ENCODE results near the gene ATP6V0E1.
"Not testable (repeated sequence)": the region's sequence is repeated elsewhere in the genome, so short reads cannot be mapped to it uniquely, and the experiment has no call there.

The ATP6V0E1 gene

GRCh38 chr5:173039964-173040363, 56.4 kb downstream of the ATP6V0E1 start:
- no peak overlapping the region for H3K4me2 ChIP-seq (ENCODE audit: low read depth, low read length)
- H2AFZ ChIP-seq (ENCODE audit: low read length), result no peak overlapping the region
- H3K4me1 ChIP-seq (ENCODE audit: low read length), result peaks cover 15% of the 10 kb centered on the region
- H3K27me3 ChIP-seq (replicated peaks; ENCODE audit: insufficient read depth, low read length), result no peaks in the 10 kb centered on the region
- no peak overlapping the region for H3K27ac ChIP-seq (ENCODE audit: low read length)
- no peaks in the 10 kb centered on the region for H3K9me2 ChIP-seq (replicated peaks; ENCODE audit: insufficient read depth, low read length)
- DNase-seq, result no peak
- no peak overlapping the region for H3K4me3 ChIP-seq (ENCODE audit: low read length)
- no peaks in the 10 kb centered on the region for H3K36me3 ChIP-seq (replicated peaks; ENCODE audit: insufficient read depth, low read length)
- no peak for TF ChIP-seq EZH2phosphoT487 (IDR thresholded peaks at IDR 0.05; ENCODE audit: low read length)
- TF ChIP-seq CTCF (IDR thresholded peaks at IDR 0.05; ENCODE audit: low read length), result no peak
- no peak for TF ChIP-seq EZH2 (optimal IDR thresholded peaks at IDR 0.05; ENCODE audit: low read depth, low read length)
- H3F3A ChIP-seq (ENCODE audit: insufficient read depth, low read length), result peaks cover 21% of the 10 kb centered on the region
- H4K20me1 ChIP-seq (ENCODE audit: insufficient read depth, low read length), result no peaks in the 10 kb centered on the region
- H3K79me2 ChIP-seq (ENCODE audit: low read length), result peaks cover 5% of the 10 kb centered on the region
- H3K9ac ChIP-seq (ENCODE audit: low read length), result no peak overlapping the region
- H3K9me3 ChIP-seq (replicated peaks; ENCODE audit: insufficient read depth, low read length), result no peaks in the 10 kb centered on the region

GRCh38 chr5:173041881-173042762, 58.6 kb downstream of the ATP6V0E1 start:
- Histone ChIP-seq H3K9me3 (replicated peaks; ENCODE audit: insufficient read depth, low read length) (no peaks in the 10 kb centered on the region), H3K27me3 (replicated peaks; ENCODE audit: insufficient read depth, low read length) (no peaks in the 10 kb centered on the region), H3K9me2 (replicated peaks; ENCODE audit: insufficient read depth, low read length) (no peaks in the 10 kb centered on the region), H3K4me1 (ENCODE audit: low read length) (peaks cover 3% of the 10 kb centered on the region), H3K79me2 (ENCODE audit: low read length) (peaks cover 3% of the 10 kb centered on the region), H3K9ac (ENCODE audit: low read length) (no peak overlapping the region), H3K4me2 (ENCODE audit: low read depth, low read length) (no peak overlapping the region), H3K36me3 (replicated peaks; ENCODE audit: insufficient read depth, low read length) (no peaks in the 10 kb centered on the region), H3K4me3 (ENCODE audit: low read length) (no peak overlapping the region), H2AFZ (ENCODE audit: low read length) (no peak overlapping the region), H3K27ac (ENCODE audit: low read length) (no peak overlapping the region), H3F3A (ENCODE audit: insufficient read depth, low read length) (peaks cover 3% of the 10 kb centered on the region; the same call in 1 of the 2 replicates), H4K20me1 (ENCODE audit: insufficient read depth, low read length) (no peaks in the 10 kb centered on the region)
- TF ChIP-seq EZH2phosphoT487 (IDR thresholded peaks at IDR 0.05; ENCODE audit: low read length), result no peak
- no peak for DNase-seq

GRCh38 chr5:173042763-173043107, 59.2 kb downstream of the ATP6V0E1 start:
- no peak overlapping the region for H2AFZ ChIP-seq (ENCODE audit: low read length)
- TF ChIP-seq CTCF (IDR thresholded peaks at IDR 0.05; ENCODE audit: low read length) (no peak), EZH2phosphoT487 (IDR thresholded peaks at IDR 0.05; ENCODE audit: low read length) (no peak), EZH2 (optimal IDR thresholded peaks at IDR 0.05; ENCODE audit: low read depth, low read length) (no peak)
- H3K4me1 ChIP-seq (ENCODE audit: low read length), result no peaks in the 10 kb centered on the region

GRCh38 chr5:173045474-173045873, 61.9 kb downstream of the ATP6V0E1 start:
- no peak for TF ChIP-seq EZH2 (optimal IDR thresholded peaks at IDR 0.05; ENCODE audit: low read depth, low read length)
- TF ChIP-seq EZH2phosphoT487 (IDR thresholded peaks at IDR 0.05; ENCODE audit: low read length), result no peak
- TF ChIP-seq CTCF (IDR thresholded peaks at IDR 0.05; ENCODE audit: low read length), result no peak
- no peak for DNase-seq
- Histone ChIP-seq H3K27me3 (replicated peaks; ENCODE audit: insufficient read depth, low read length) (no peaks in the 10 kb centered on the region), H3K79me2 (ENCODE audit: low read length) (no peaks in the 10 kb centered on the region), H3K4me2 (ENCODE audit: low read depth, low read length) (no peak overlapping the region), H3K4me1 (ENCODE audit: low read length) (no peaks in the 10 kb centered on the region), H2AFZ (ENCODE audit: low read length) (no peak overlapping the region), H3K9me3 (replicated peaks; ENCODE audit: insufficient read depth, low read length) (no peaks in the 10 kb centered on the region), H3K9me2 (replicated peaks; ENCODE audit: insufficient read depth, low read length) (no peaks in the 10 kb centered on the region), H3F3A (ENCODE audit: insufficient read depth, low read length) (no peaks in the 10 kb centered on the region), H3K4me3 (ENCODE audit: low read length) (no peak overlapping the region), H4K20me1 (ENCODE audit: insufficient read depth, low read length) (no peaks in the 10 kb centered on the region), H3K9ac (ENCODE audit: low read length) (no peak overlapping the region), H3K36me3 (replicated peaks; ENCODE audit: insufficient read depth, low read length) (no peaks in the 10 kb centered on the region), H3K27ac (ENCODE audit: low read length) (no peak overlapping the region)

More at GRCh38 chr5:173042763-173043107, 59.2 kb downstream of the ATP6V0E1 start:
- DNase-seq, result no peak
- H3K27me3 ChIP-seq (replicated peaks; ENCODE audit: insufficient read depth, low read length), result no peaks in the 10 kb centered on the region
- H3K9ac ChIP-seq (ENCODE audit: low read length), result no peak overlapping the region
- H3K4me3 ChIP-seq (ENCODE audit: low read length), result no peak overlapping the region
- H3K9me3 ChIP-seq (replicated peaks; ENCODE audit: insufficient read depth, low read length), result no peaks in the 10 kb centered on the region
- H3F3A ChIP-seq (ENCODE audit: insufficient read depth, low read length), result no peaks in the 10 kb centered on the region
- H3K4me2 ChIP-seq (ENCODE audit: low read depth, low read length), result no peak overlapping the region
- no peaks in the 10 kb centered on the region for H3K79me2 ChIP-seq (ENCODE audit: low read length)
- H3K36me3 ChIP-seq (replicated peaks; ENCODE audit: insufficient read depth, low read length), result no peaks in the 10 kb centered on the region
- no peaks in the 10 kb centered on the region for H3K9me2 ChIP-seq (replicated peaks; ENCODE audit: insufficient read depth, low read length)
- no peak overlapping the region for H3K27ac ChIP-seq (ENCODE audit: low read length)
- H4K20me1 ChIP-seq (ENCODE audit: insufficient read depth, low read length), result no peaks in the 10 kb centered on the region

GRCh38 chr5:173047096-173047837, 63.7 kb downstream of the ATP6V0E1 start:
- not testable (repeated sequence) for H3K9ac ChIP-seq (ENCODE audit: low read length); H3K4me2 ChIP-seq (ENCODE audit: low read depth, low read length); H3K9me3 ChIP-seq (replicated peaks; ENCODE audit: insufficient read depth, low read length); H3K4me3 ChIP-seq (ENCODE audit: low read length); H3K79me2 ChIP-seq (ENCODE audit: low read length); H4K20me1 ChIP-seq (ENCODE audit: insufficient read depth, low read length); H3K27me3 ChIP-seq (replicated peaks; ENCODE audit: insufficient read depth, low read length); H2AFZ ChIP-seq (ENCODE audit: low read length); H3K36me3 ChIP-seq (replicated peaks; ENCODE audit: insufficient read depth, low read length); DNase-seq; H3F3A ChIP-seq (ENCODE audit: insufficient read depth, low read length); H3K9me2 ChIP-seq (replicated peaks; ENCODE audit: insufficient read depth, low read length); H3K27ac ChIP-seq (ENCODE audit: low read length); H3K4me1 ChIP-seq (ENCODE audit: low read length)
